Activated CD4-positive, CD25-positive, alpha-beta regulatory T cell treated with anti-CD3 and anti-CD28 coated beads, Interleukin-2, amount 50 U/mL, for 72 hours (primary cell): ENCODE results near the gene FANCB.
A peak's percentile ranks its signal among the peaks of the same experiment; 100 is the strongest.

Experiments used
- DNase-seq: peaks from one replicate; pipeline ENCODE4 v3.0.0; 2021

The FANCB gene

DNA sequence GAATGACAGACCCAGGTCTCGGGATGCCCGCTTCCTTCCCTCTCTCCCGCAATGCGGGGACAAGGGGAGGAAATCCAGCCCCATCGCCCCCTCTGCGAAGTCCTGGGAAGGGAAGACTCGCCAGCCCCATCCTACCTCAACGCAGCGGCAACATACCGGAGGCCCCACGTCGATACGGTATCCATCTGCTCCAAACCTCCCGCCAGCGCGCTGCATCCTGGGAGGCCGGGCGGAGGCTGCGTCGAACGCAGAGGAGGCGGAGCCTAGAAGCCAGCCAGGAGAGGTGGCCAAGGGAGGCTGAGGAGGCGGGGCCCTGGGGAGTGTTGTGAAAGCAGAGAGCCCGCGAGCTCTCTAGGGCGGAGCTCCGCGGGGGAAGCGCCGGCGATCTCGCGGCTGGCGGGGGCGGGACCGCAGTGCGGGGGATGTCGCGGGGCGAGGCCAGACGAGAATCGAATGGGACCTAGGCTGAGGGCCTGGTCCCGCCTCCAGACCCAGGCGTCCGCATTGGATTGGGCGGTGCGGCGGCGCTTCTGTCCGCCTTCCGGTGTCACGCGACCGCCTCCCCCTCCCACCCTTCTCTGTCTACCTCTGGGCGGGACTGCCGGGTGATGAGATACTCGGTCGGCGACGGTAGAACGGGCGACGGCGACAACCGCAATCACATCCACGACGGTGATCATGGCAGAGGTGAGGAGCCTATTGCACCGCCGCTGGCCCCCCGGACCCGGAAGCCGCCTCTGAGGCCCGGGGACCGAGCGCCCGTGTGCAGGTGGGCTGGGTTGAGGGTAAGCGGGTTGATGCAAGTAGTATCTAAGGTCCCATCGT lies at the start of gene FANCB, which contains the start of gene MOSPD2:
FANCB (minus strand) TSS at position 219 of the 825 bp plus-strand sequence. CDS start 7,559 bp downstream, outside the sequence.
MOSPD2 (plus strand) TSS at position 571 of the 825 bp plus-strand sequence; CDS start at position 679, 108 bp downstream.
- DNase-seq, result peak; percentile 91

DNA sequence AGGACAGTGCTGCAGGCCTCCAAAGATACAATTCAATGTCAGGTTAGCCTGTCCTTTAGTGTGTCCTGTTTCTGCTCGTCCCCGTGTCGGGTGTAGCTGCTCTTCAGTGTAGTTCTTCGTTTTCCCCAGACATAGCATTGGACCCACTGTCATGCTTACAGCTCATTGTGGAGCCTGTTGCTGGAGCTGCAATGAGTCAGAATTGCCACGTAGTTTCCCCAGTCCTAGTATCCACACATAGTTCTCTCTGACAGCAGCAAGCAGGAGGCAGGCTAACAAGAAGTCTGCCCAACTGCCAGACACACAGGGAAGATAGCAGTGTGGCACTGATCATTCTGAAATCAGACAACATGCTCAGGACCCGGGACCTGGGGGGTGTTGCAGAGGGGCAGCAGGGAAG lies 49.6 kb upstream of the FANCB start:
- no peak for DNase-seq

DNA sequence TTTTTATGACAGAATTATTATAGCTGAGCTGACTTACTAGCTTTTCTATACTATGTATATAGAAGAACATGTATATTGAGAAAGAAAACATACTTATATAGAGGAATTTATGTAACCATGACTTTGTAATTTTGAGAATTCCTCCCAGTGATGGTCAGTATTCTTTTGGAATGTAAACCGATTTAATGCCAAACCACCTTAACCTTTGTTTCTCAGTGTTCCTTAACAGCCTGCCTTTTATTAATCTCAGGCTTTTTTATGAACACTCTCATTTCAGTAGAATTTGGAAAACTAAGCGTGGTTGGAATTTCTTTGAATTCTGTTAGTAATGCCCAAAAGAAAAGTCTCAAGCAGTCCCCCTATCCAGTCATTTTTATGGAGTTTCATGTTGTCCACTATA lies 47.3 kb upstream of the FANCB start:
- DNase-seq, result no peak

GRCh38 chrX:14919407-14919806 lies 46.5 kb upstream of the FANCB start:
- DNase-seq, result no peak

DNA sequence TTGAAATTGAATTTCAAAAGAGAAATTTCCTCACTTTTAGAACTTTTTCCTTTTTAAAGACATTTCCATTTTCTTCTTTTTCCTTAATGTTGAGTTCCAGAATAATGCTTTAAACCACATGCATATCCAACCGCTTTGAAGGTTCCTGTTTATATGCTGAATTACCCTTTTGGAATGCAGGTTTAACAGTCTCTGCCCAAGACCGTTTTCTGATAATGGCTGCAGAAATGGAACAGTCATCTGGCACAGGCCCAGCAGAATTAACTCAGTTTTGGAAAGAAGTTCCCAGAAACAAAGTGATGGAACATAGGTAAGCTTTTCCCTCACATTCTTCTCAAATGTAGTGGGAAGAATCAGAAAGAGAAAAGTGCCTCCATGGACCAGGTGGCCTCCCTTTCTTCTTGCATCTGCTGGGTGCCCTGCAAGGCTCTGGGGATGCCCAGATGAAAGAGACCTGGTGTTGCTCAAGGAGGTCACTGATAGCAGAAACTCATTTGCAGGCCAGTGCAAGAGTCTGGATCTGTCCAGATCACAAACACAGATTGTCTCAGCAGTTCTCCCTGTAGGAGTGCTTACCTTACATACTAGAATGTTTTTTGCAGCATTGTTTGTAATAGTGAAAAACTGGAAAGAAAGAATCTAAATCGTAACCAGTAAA lies 43.3 kb upstream of the FANCB start:
- DNase-seq, result no peak

DNA sequence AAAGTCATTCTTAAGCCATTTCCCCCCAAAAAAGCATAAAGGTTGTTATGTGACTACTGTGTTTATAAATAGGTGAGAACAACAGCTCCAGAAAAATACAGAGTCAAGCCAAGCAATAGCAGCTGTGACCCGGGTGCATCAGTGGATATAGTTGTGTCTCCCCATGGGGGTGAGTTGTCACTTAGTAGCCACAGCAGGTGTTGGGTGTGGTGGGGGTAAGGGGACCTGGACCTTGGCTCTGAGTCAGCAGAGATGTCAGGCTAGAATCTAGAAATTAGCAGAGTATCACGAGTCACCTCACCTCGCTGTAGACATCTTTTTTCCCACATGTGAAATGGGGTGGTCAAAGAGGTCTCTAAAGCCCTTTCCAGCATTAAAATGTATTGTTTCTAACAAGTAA lies 42.7 kb upstream of the FANCB start:
- no peak for DNase-seq

GRCh38 chrX:14913241-14913640 lies 40.4 kb upstream of the FANCB start:
- DNase-seq, result no peak

GRCh38 chrX:14903891-14904290 lies 31.0 kb upstream of the FANCB start:
- DNase-seq, result no peak

GRCh38 chrX:14902537-14902936 lies 29.7 kb upstream of the FANCB start:
- no peak for DNase-seq

DNA sequence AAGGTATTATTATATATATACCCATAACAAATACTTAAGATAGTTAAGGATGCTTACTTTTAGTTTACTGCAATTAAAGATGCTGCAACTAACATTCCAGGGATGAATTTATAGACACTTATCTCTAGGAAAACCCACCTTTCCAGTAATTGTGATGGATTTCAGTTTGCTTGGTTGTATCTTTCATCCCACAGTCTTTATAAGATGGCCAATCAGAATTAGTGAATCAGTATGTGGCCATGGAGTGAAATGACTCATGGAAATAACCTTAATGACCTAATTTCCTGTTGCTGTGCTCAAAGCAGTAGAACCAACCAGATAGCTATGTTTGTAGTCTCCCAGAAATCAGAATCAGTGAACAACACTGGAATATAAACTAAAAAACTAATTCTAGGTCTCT lies 26.7 kb upstream of the FANCB start:
- no peak for DNase-seq

DNA sequence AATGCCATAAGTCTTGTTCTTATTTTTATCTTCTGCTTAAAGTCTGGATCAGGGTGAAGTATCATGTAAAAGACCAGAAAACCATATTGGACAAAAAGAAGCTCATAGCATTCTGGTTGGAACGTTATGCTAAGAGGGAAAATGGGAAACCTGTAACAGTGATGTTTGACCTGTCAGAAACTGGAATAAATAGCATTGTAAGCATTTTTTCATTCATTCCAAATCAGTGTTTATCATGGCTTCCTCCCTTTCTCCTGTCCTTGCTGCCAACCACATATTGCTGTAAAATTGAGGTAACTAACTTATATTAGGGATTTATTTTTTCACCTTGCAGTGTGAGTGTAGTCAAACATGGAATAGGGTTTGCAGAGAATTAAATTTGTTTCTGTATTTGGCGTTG lies 24.2 kb upstream of the FANCB start:
- DNase-seq, result no peak

- no peak for DNase-seq
Measured at GRCh38 chrX:14896273-14896672, 23.4 kb upstream of the FANCB start.

GRCh38 chrX:14886252-14886651 lies 13.4 kb upstream of the FANCB start:
- DNase-seq, result no peak

GRCh38 chrX:14884714-14885113 lies 11.8 kb upstream of the FANCB start:
- DNase-seq, result no peak

GRCh38 chrX:14883826-14884225 lies 11.0 kb upstream of the FANCB start:
- no peak for DNase-seq

DNA sequence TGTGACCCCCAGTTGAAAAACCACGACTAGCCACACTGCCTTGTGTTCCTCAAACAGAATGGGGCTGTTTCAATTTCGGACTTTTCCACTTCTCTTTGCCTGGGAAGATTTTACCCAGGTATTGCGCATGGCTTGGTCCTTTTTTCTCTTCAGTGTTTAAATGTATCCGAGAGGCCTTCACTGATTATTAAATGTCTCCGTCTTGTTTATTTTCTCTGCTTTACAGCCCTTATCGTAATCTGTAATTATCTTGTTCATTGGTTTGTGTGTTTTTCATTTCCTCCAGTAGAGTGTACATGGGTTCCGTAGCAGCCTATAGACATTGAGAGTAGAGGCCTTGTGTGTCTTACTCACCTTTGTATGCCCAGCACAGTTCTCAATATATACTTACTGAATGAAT lies 2.8 kb upstream of the FANCB start:
- DNase-seq, result no peak

DNA sequence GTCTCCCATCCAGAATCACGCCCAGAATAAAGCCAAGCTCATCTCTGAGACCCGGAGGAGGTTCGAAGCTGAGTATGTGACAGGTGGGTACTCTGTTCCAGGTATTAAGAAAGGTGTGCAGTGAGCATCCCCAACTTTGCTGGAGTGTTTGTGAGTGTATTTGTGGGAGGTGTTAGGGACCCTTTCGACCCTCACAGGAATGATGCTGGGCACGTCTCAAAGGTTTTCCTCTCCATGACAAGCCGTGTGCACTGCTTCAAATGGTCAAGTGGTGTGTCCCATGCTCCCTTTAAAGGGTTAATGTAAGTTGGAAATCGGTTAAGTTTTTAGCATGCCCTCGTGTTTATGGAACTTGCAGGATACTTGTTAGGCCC lies 794 bp upstream of the FANCB start:
- no peak for DNase-seq

DNA sequence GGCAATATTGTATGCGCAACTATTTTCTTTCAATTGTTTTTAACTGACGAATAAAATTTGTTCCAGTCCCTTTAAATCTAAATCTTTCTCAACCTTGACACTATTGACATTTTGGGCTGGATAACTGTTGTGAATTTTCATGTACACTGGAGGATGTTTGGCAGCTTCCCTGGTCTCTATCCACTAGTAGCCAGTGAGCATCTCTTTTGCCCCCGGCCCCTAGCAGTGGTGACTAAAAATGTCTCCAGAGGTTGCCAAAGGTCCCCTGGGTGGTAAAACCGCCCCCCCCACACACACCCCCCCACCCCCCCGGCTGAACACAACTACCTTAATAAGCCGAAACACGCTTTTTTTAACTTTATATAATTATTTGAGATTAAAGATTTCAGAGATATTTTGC lies 514 bp downstream of the FANCB start:
- no peak for DNase-seq

DNA sequence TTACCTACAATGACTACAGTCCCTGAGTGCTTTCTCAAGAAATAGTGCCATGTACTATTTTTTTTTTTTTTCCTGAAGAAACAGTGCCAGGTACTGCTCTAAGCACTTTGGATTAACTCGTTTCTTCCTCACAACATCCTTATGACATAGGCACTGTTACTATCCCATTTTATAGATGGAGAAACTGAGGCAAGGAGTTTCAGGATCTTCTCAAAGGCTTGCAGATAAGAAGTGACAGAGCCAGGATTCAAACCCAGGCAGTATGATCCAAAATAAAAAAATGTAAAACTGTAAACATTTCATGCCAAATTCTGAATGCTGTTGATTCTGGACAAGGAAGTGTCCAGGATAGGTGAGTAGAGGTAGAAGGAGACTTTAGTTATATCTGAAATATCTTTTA lies 1.1 kb downstream of the FANCB start:
- no peak for DNase-seq

- DNase-seq, result no peak
Measured at GRCh38 chrX:14865201-14865600, 7.7 kb downstream of the FANCB start.

- DNase-seq, result no peak
Measured at GRCh38 chrX:14864631-14865030, 8.2 kb downstream of the FANCB start.

- no peak for DNase-seq
Measured at GRCh38 chrX:14851526-14851925, 21.3 kb downstream of the FANCB start.

GRCh38 chrX:14843666-14844065 lies 29.2 kb downstream of the FANCB start:
- DNase-seq, result no peak

DNA sequence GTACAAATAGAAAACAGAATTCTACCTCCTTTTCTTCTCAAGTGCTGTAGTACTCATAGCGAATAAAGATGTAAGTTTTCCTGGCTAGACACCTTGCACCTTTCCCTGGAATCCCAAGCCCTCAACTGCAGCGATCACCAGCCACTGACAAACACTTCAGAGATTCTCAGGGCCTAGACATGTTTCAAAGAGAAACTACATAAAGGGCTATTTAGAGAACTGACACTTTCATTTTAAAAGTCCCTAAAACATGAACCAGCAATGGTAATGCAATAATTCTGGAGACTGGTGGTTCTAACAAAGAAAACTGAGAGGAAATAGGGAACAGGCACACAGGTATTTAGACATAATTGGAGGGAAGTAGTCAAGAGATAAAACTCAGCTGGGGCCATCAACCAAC lies 35.7 kb downstream of the FANCB start:
- DNase-seq, result no peak

DNA sequence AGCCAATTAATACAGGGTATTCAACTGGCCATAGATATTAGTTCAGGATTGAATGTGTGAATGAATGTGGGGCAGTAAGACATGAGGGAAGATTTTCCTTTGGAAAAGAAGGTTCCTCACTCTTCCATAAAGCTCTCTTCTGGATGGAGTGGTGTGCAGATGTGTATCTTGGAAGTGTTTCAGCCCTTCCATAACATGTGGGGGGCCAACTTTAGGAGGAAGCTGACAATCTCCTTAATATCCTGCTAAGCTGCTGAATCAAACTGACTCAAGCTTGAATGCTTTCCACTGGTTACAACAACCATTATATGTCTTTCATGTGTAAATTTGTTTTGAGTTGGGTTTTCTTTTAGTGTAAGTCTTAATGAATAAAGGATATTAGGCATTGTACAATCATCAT lies 40.3 kb downstream of the FANCB start:
- DNase-seq, result no peak
